GM12872 (cell line): ENCODE data around the gene KRR1.
A peak's percentile ranks its signal among the peaks of the same experiment; 100 is the strongest.

Source experiments
- CTCF ChIP-seq: IDR thresholded peaks from 3 replicates; pipeline ENCODE4 v1.5.1; 2011; ENCODE audit warnings: low read depth, mild to moderate bottlenecking, low read length, moderate library complexity; ENCODE audit not compliant: insufficient read depth

KRR1 gene

DNA sequence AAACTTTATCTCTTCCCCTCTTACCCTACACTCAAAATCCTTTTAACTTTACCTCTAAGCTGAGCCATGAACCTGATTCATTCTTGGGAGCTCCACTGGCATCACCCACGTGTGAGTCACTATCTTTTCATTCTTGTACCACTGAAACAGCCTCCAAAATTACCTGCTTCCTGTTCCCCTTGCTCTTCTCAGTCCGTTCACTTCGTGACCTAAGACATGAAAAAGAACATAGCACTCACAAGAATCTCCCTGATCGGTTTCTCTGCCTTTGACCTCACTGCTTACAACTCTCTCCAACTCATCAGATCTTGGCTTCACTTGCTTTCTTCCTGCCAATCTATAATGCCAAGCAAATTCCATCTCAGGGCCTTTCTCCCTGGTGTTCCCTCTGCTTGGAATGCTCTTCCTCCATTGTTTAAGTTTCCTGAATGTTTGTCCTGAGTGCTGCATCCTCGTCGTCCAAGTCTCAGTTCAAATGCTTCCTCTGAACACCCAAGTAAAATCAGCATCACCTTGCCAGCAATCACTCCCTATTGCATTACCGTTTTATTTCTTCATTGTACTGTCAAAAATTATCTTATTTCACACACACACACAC, 21.7 kb downstream of the KRR1 start:
- TF ChIP-seq CTCF: no peak

GRCh38 chr12:75489187-75489586, 22.2 kb downstream of the KRR1 start:
- TF ChIP-seq CTCF: no peak

DNA sequence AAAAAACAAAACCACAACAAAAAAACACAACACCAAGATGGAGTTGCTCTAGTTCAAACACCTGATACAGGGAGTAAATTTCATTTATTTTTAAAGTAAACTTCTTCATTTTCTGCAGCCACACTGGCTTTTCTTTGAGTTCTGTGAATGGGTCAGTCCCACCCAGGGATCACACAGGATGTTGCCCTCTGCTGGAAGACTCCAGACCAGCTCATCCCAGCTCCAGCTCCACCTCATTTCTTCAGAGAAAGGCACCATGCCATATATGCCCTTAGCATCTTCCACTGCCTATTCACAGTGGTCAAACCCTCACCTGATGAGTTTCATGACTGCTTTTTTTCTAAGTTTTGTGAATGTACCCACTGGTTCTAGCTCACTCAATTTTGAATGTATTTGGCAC, 22.9 kb downstream of the KRR1 start:
- peak; percentile 56 for TF ChIP-seq CTCF

DNA sequence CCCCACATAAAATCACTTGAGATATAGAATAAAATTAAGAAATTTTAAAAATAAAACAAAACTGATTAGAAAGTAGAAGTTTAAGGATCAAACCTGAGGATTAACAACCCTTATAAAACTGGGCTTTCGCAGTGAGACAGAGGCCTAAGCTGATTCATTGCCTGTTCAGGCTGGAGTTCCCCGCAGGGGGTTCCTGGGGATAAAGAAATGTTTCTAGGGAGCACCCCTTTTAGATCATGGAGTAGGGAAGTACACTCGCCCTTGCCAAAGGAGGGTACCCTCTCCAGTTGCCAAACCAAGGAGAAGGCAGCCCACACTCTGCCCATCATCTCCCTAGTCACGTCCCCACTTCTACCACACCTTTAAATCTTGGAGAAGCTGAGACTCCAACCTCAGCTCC, 24.1 kb downstream of the KRR1 start:
- TF ChIP-seq CTCF: no peak

DNA sequence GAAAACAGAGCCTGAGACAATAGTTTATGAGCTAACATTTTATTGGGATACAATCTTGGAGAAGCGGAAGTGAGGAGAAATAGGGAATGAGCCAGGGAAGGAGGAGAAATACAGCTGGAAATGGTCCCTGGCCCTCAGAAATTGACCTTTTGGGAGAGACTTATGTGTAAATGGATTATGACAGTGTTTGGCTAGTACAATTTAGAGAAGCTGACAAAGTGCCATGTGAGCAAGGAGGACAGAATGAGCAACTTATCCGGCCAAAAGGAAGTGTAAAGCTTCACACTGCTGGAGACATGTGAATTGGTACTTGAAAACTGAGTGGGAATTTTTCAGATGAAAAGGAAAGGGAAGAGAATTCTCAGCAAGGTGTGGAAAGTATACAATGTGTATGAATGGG, 28.0 kb downstream of the KRR1 start:
- TF ChIP-seq CTCF: no peak

GRCh38 chr12:75482646-75483045, 28.8 kb downstream of the KRR1 start:
- TF ChIP-seq CTCF: no peak

DNA sequence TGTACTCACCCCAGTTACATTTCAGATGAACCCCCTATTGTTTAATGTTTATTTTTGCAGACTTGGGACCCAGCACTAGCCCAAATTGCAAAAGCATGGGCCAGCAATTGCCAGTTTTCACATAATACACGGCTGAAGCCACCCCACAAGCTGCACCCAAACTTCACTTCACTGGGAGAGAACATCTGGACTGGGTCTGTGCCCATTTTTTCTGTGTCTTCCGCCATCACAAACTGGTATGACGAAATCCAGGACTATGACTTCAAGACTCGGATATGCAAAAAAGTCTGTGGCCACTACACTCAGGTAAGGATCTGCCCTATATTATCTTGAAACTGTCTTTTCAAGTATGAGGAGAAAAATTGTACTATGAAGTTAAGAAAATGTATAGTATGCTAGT, 29.6 kb downstream of the KRR1 start:
- no peak for TF ChIP-seq CTCF
